HEK293 (cell line): ENCODE data around the gene OPRM1.

ENCODE experiments used
- ATF2 ChIP-seq: fragments of 450-650 bp; formaldehyde crosslinking; IDR thresholded peaks from 2 replicates; pipeline ENCODE4 v1.5.1; 2016; ENCODE audit warnings: missing biosample characterization, missing genetic modification characterization, low read depth
- EGR2 ChIP-seq: fragments of 450-650 bp; formaldehyde crosslinking; IDR thresholded peaks from 2 replicates; pipeline ENCODE4 v1.5.1; 2016; ENCODE audit warnings: low read depth, missing biosample characterization, missing genetic modification characterization
- KLF9 ChIP-seq: fragments of 450-650 bp; formaldehyde crosslinking; IDR thresholded peaks from 2 replicates; pipeline ENCODE4 v1.5.1; 2016; ENCODE audit warnings: missing biosample characterization, missing genetic modification characterization, low read depth
- MYNN ChIP-seq: fragments of 450-650 bp; formaldehyde crosslinking; IDR thresholded peaks from 2 replicates; pipeline ENCODE4 v1.5.1; 2016; ENCODE audit warnings: missing biosample characterization, missing genetic modification characterization, borderline replicate concordance
- REST ChIP-seq: fragments of 450-650 bp; formaldehyde crosslinking; IDR thresholded peaks from 2 replicates; pipeline ENCODE4 v1.5.1; 2016; ENCODE audit warnings: missing biosample characterization, missing genetic modification characterization
- SETDB1 ChIP-seq: IDR thresholded peaks from one replicate; pipeline ENCODE4 v1.6.1; 2017; ENCODE audit warnings: mild to moderate bottlenecking, low read length, moderate library complexity, mixed read lengths; ENCODE audit not compliant: insufficient read length
- ZNF239 ChIP-seq: fragments of 450-650 bp; formaldehyde crosslinking; IDR thresholded peaks from 2 replicates; pipeline ENCODE4 v1.5.1; 2016; ENCODE audit warnings: missing biosample characterization, missing genetic modification characterization
- ZNF302 ChIP-seq: fragments of 450-650 bp; formaldehyde crosslinking; IDR thresholded peaks from 2 replicates; pipeline ENCODE4 v1.5.1; 2016; ENCODE audit warnings: missing biosample characterization, missing genetic modification characterization, low read depth
- ZNF48 ChIP-seq: fragments of 450-650 bp; formaldehyde crosslinking; IDR thresholded peaks from 2 replicates; pipeline ENCODE4 v1.5.1; 2016; ENCODE audit warnings: missing biosample characterization, missing genetic modification characterization
- TF ChIP-seq, protein P1 (sequence below): fragments of 450-650 bp; formaldehyde crosslinking; IDR thresholded peaks from 2 replicates; pipeline ENCODE4 v1.5.1; 2016; ENCODE audit warnings: missing biosample characterization, missing genetic modification characterization
- TF ChIP-seq, protein P2 (sequence below): fragments of 450-650 bp; formaldehyde crosslinking; IDR thresholded peaks from 2 replicates; pipeline ENCODE4 v1.5.1; 2016; ENCODE audit warnings: missing biosample characterization, missing genetic modification characterization
- TF ChIP-seq, protein P3 (sequence below): fragments of 450-650 bp; formaldehyde crosslinking; IDR thresholded peaks from 2 replicates; pipeline ENCODE4 v1.5.1; 2016; ENCODE audit warnings: missing biosample characterization, missing genetic modification characterization

DNA sequence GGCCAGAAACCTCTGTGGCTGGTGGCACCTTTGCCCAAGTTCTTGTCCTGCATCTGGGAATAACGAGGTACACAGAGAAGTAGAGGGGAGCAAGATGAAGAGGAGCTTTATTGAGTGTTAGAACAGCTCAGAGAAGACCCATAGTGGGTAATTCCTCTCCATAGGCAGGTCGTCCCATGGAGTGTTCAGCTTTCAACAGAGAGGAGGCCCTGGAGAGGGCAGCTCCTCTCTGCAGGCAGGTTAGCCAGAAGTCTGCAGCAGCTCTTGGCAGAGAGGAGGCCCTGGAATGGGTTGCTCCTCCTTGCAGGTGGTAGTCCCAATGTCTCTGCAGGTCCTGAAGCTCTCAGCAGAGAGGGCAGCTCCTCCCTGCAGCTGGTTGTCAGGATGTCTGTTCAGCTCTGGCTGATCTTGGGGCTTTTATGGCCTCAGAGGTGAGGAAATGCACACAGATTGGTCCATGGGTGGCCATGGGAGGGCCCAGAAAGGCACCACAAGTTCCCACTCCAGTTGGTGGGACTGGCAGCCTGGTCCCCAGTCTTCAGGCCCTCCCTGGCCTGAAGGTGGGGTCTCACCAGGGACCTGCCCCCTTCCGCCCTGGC, 228.6 kb downstream of the OPRM1 start:
- TF ChIP-seq, protein P1, sequence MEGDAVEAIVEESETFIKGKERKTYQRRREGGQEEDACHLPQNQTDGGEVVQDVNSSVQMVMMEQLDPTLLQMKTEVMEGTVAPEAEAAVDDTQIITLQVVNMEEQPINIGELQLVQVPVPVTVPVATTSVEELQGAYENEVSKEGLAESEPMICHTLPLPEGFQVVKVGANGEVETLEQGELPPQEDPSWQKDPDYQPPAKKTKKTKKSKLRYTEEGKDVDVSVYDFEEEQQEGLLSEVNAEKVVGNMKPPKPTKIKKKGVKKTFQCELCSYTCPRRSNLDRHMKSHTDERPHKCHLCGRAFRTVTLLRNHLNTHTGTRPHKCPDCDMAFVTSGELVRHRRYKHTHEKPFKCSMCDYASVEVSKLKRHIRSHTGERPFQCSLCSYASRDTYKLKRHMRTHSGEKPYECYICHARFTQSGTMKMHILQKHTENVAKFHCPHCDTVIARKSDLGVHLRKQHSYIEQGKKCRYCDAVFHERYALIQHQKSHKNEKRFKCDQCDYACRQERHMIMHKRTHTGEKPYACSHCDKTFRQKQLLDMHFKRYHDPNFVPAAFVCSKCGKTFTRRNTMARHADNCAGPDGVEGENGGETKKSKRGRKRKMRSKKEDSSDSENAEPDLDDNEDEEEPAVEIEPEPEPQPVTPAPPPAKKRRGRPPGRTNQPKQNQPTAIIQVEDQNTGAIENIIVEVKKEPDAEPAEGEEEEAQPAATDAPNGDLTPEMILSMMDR (tag by site-specific recombination) = no peak
- no peak for TF ChIP-seq REST
- no peak for TF ChIP-seq EGR2 (tag by site-specific recombination)
- no peak for TF ChIP-seq ATF2 (tag by site-specific recombination)
- TF ChIP-seq SETDB1 = no peak
- TF ChIP-seq ZNF239 (tag by site-specific recombination) = no peak
- no peak for TF ChIP-seq ZNF48 (tag by site-specific recombination)
- no peak for TF ChIP-seq KLF9
- TF ChIP-seq, protein P2, sequence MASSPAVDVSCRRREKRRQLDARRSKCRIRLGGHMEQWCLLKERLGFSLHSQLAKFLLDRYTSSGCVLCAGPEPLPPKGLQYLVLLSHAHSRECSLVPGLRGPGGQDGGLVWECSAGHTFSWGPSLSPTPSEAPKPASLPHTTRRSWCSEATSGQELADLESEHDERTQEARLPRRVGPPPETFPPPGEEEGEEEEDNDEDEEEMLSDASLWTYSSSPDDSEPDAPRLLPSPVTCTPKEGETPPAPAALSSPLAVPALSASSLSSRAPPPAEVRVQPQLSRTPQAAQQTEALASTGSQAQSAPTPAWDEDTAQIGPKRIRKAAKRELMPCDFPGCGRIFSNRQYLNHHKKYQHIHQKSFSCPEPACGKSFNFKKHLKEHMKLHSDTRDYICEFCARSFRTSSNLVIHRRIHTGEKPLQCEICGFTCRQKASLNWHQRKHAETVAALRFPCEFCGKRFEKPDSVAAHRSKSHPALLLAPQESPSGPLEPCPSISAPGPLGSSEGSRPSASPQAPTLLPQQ (tag by site-specific recombination) = no peak
- no peak for TF ChIP-seq ZNF302 (tag by site-specific recombination)
- TF ChIP-seq, protein P3, sequence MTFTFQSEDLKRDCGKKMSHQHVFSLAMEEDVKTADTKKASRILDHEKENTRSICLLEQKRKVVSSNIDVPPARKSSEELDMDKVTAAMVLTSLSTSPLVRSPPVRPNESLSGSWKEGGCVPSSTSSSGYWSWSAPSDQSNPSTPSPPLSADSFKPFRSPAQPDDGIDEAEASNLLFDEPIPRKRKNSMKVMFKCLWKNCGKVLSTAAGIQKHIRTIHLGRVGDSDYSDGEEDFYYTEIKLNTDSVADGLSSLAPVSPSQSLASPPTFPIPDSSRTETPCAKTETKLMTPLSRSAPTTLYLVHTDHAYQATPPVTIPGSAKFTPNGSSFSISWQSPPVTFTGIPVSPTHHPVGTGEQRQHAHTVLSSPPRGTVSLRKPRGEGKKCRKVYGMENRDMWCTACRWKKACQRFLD (tag by site-specific recombination) = no peak
- TF ChIP-seq MYNN (tag by site-specific recombination) = no peak
